GM12878 (cell line): ENCODE results near the gene SIX1. TPM values are rescaled to one million over a fixed set of nuclear protein-coding genes. Genes with fewer than 3 reads are reported as not detected.

Source experiments
- ATAC-seq: fragments of 200-7000 bp; cut with Tn5 transposase; 3 replicates; pipeline ENCODE4 v1.9.1; 2020; ENCODE audit warnings: mild to moderate bottlenecking, moderate library complexity
- BruUV-seq: library from RNA; stranded (reverse); fragments of 400-500 nt; replicated peaks from 2 replicates; lab custom pipeline; 2021; lab: Mats Ljungman, UMichigan
- CTCF ChIA-PET: fragments of 300-600 bp; sonication (Branson Sonifier 250); formaldehyde crosslinking; extraction: SDS; loops from one replicate; lab custom pipeline; 2021; ENCODE audit warnings: inconsistent platforms; lab: Yijun Ruan, JAX
- POLR2A ChIA-PET: fragments of 350-600 bp; formaldehyde crosslinking; extraction: SDS; loops from one replicate; lab custom pipeline; 2021; ENCODE audit warnings: inconsistent platforms; lab: Charles Lee
- RAD21 ChIA-PET: fragments of 300-600 bp; sonication (Branson Sonifier 250); formaldehyde crosslinking; loops from one replicate; lab custom pipeline; 2023; ENCODE audit warnings: antibody characterized with exemption; ENCODE audit not compliant: unreplicated experiment; lab: Charles Lee
- SMC1A ChIA-PET: fragments of 300-600 bp; sonication (Branson Sonifier 250); formaldehyde crosslinking; loops from one replicate; lab custom pipeline; 2023; ENCODE audit not compliant: unreplicated experiment, uncharacterized antibody; lab: Charles Lee
- DNase-seq: peaks from one replicate; pipeline ENCODE4 v3.0.0-alpha.2; 2011; ENCODE audit warnings: low read depth, low spot score
- FAIRE-seq: peaks from 3 replicates; lab custom pipeline; 2011; peaks lifted over from hg19 to GRCh38; lab: Jason Lieb, UNC
- H2AFZ ChIP-seq: 2 replicates; pipeline ENCODE4 v1.6.0; 2011; ENCODE audit warnings: low read depth, low read length, control low read depth; ENCODE audit not compliant: control insufficient read depth
- H3K27ac ChIP-seq: 2 replicates; pipeline ENCODE4 v1.5.1; 2011; ENCODE audit warnings: control low read depth; ENCODE audit not compliant: control insufficient read depth, insufficient read depth
- H3K27me3 ChIP-seq, 2 experiments: replicated peaks in 1 of 2; 2 replicates each; pipeline versions ENCODE4 v1.6.0 to v1.6.1; 2011; ENCODE audit warnings: low read length in 1 of 2; ENCODE audit not compliant: control insufficient read depth in 2 of 2, insufficient read depth in 2 of 2
- H3K36me3 ChIP-seq, 2 experiments: 2 replicates each; pipeline ENCODE4 v1.5.1; 2011; ENCODE audit warnings: low read length in 1 of 2; ENCODE audit not compliant: control insufficient read depth in 2 of 2, insufficient read depth in 2 of 2
- H3K4me1 ChIP-seq: 2 replicates; pipeline ENCODE4 v1.6.1; 2011; ENCODE audit warnings: mild to moderate bottlenecking, low read length, moderate library complexity, mixed read lengths; ENCODE audit not compliant: control insufficient read depth, insufficient read depth
- H3K4me2 ChIP-seq: 2 replicates; pipeline ENCODE4 v1.6.0; 2011; ENCODE audit warnings: control low read depth; ENCODE audit not compliant: control insufficient read depth, insufficient read depth
- H3K4me3 ChIP-seq: fragments of 200-600 bp; sonication (generic); 2 replicates; pipeline ENCODE4 v1.5.1; 2016
- H3K79me2 ChIP-seq: 2 replicates; pipeline ENCODE4 v1.6.0; 2011; ENCODE audit warnings: low read length; ENCODE audit not compliant: control insufficient read depth, insufficient read depth
- H3K9ac ChIP-seq: 2 replicates; pipeline ENCODE4 v1.8.0; 2011; ENCODE audit warnings: low read length, control low read depth, mixed read lengths; ENCODE audit not compliant: control insufficient read depth, insufficient read depth
- H3K9me3 ChIP-seq: replicated peaks from 3 replicates; pipeline ENCODE4 v1.5.1; 2011; ENCODE audit warnings: mild to moderate bottlenecking, low read length; ENCODE audit not compliant: control insufficient read depth, insufficient read depth
- H4K20me1 ChIP-seq: 2 replicates; pipeline ENCODE4 v1.6.0; 2011; ENCODE audit not compliant: control insufficient read depth, insufficient read depth
- SMARCA5 ChIP-seq: fragments of 450-650 bp; IDR thresholded peaks from 2 replicates; pipeline ENCODE4 v1.6.1; 2017; ENCODE audit warnings: mild to moderate bottlenecking
- SUPT20H ChIP-seq: IDR thresholded peaks from 2 replicates; pipeline ENCODE4 v1.6.1; 2011; ENCODE audit warnings: low read depth, mild to moderate bottlenecking, low read length, moderate library complexity, borderline replicate concordance; ENCODE audit not compliant: control insufficient read depth
- WGBS: methylation state at CpG from one replicate; pipeline ENCODE4 v1.1.6; 2016; ENCODE audit warnings: low lambda C conversion rate; ENCODE audit not compliant: insufficient replicate concordance, insufficient coverage; ENCODE audit errors: missing lambda C conversion rate; 5-methylcytosine and 5-hydroxymethylcytosine counted together
- in situ Hi-C: fragments of 300-500 bp; cut with MboI; formaldehyde crosslinking; loops from 9 replicates; pipeline ENCODE4 v1.14.3; 2018; ENCODE audit warnings: mixed read lengths
- intact Hi-C: fragments of 100-400 bp; cut with micrococcal nuclease; formaldehyde crosslinking; loops from one replicate; pipeline ENCODE4 v1.14.2; 2022; ENCODE audit not compliant: unreplicated experiment
- polyA plus RNA-seq, 11 experiments: library from polyadenylated mRNA; depleted of rRNA in 4 of 11; unstranded in 6 of 11; stranded (reverse) in 5 of 11; fragments of >200 nt; fragmentation: Nextera tagmentation in 4 of 11; fragmentation: Illumina TruSeq in 1 of 11; extraction: Ambion mirVana in 4 of 11; extraction: Trizol in 1 of 11; gene quantifications; 1 replicate in 1 of 11; 2 replicates in 10 of 11; pipeline versions ENCODE4 v1.2.1 to v1.2.3, GENCODE V29; 2011 to 2016; ENCODE audit warnings: inconsistent platforms in 2 of 11, missing spikeins in 2 of 11, low read depth in 1 of 11
- total RNA-seq, 4 experiments: library from RNA; depleted of rRNA in 3 of 4; stranded (reverse); fragments of >200 nt in 3 of 4; fragmentation: Illumina TruSeq in 1 of 4; extraction: Trizol in 1 of 4; gene quantifications; 2 replicates each; pipeline versions ENCODE4 v1.2.1 to v1.2.3, GENCODE V29; 2013 to 2021
- TF ChIP-seq, protein P1 (sequence below): fragments of 450-650 bp; formaldehyde crosslinking; IDR thresholded peaks from 2 replicates; pipeline ENCODE4 v1.4.0; 2020; ENCODE audit warnings: mild to moderate bottlenecking, moderate library complexity
- TF ChIP-seq, protein P2 (sequence below): fragments of 450-650 bp; IDR thresholded peaks from 2 replicates; pipeline ENCODE4 v1.6.1; 2016; ENCODE audit warnings: mild to moderate bottlenecking
- TF ChIP-seq, protein P3 (sequence below): fragments of 450-650 bp; formaldehyde crosslinking; IDR thresholded peaks from 2 replicates; pipeline ENCODE4 v1.4.0; 2022; ENCODE audit warnings: mild to moderate bottlenecking, moderate library complexity

The SIX1 gene
- total and polyA plus RNA-seq, 10 of the 15 experiments (the other 5 are each of a cell fraction or from before 2014, with no cell fraction given), result 0.03 to 0.06 (median 0.05) TPM; not detected in 5

DNA sequence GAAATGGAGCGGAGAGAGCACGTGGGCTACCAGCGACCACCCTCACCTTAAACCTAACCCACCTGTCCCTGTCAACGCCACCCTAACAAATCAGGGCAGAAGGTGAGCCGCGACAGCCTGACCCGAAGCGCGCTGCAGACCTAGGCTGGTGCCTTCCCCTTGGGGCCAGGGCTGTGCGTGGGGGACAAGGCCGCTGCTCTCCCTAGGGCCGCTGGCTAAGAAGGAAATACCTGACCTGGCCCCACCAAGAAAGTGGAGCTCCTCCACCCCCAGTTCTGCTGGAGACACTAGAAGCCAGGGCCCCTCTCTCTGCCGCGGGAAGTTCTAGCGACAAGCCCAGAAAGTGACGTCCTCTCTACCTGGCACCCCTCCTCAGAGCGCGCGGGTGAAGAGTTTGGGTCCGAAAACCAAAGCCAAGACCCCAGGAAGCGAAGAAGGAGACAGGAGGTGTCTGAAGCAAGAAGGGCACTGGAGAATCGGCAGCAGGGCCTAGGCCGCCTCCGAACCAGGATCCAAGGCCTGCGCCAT, 7.5 kb downstream of the SIX1 start:
- CTCF ChIA-PET, result interaction anchor here (0.7 kb wide), 1 partner anchor 677 kb away, joined by 3 read pairs; no protein-coding TSS in a partner anchor

More for the DNA sequence above, 7.5 kb downstream of the SIX1 start:
- FAIRE-seq, result no peak
- ATAC-seq, result no peak
- Histone ChIP-seq H3K4me2 (no peak overlapping the region), H3K4me1 (no peaks in the 10 kb centered on the region), H3K4me3 (no peak overlapping the region), H2AFZ (no peak overlapping the region), H3K79me2 (no peaks in the 10 kb centered on the region), H3K9ac (no peak overlapping the region), H3K27ac (no peak overlapping the region), H3K27me3 (peaks cover 24 to 35% of the 10 kb centered on the region in 2 experiments), H3K36me3 (no peaks in the 10 kb centered on the region), H3K9me3 (no peaks in the 10 kb centered on the region; the same call in 1 of the 3 replicates), H4K20me1 (peaks cover 2% of the 10 kb centered on the region; the same call in 1 of the 2 replicates)
- no peak for DNase-seq
- no TSS peak for BruUV-seq
- intact Hi-C loops (no loop called here), in situ Hi-C loops (loop anchor here (25.0 kb wide), 1 partner anchor 1170 kb away; the partner anchor contains the start of gene SYT16)
- ChIA-PET POLR2A (no interaction called here), RAD21 (no interaction called here), SMC1A (no interaction called here)
- WGBS, result 40% methylated on average over 25 of the region's 25 CpGs
- TF ChIP-seq, protein P1, sequence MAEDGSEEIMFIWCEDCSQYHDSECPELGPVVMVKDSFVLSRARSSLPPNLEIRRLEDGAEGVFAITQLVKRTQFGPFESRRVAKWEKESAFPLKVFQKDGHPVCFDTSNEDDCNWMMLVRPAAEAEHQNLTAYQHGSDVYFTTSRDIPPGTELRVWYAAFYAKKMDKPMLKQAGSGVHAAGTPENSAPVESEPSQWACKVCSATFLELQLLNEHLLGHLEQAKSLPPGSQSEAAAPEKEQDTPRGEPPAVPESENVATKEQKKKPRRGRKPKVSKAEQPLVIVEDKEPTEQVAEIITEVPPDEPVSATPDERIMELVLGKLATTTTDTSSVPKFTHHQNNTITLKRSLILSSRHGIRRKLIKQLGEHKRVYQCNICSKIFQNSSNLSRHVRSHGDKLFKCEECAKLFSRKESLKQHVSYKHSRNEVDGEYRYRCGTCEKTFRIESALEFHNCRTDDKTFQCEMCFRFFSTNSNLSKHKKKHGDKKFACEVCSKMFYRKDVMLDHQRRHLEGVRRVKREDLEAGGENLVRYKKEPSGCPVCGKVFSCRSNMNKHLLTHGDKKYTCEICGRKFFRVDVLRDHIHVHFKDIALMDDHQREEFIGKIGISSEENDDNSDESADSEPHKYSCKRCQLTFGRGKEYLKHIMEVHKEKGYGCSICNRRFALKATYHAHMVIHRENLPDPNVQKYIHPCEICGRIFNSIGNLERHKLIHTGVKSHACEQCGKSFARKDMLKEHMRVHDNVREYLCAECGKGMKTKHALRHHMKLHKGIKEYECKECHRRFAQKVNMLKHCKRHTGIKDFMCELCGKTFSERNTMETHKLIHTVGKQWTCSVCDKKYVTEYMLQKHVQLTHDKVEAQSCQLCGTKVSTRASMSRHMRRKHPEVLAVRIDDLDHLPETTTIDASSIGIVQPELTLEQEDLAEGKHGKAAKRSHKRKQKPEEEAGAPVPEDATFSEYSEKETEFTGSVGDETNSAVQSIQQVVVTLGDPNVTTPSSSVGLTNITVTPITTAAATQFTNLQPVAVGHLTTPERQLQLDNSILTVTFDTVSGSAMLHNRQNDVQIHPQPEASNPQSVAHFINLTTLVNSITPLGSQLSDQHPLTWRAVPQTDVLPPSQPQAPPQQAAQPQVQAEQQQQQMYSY (CRISPR knock-in tag), result no peak
- TF ChIP-seq, protein P2, sequence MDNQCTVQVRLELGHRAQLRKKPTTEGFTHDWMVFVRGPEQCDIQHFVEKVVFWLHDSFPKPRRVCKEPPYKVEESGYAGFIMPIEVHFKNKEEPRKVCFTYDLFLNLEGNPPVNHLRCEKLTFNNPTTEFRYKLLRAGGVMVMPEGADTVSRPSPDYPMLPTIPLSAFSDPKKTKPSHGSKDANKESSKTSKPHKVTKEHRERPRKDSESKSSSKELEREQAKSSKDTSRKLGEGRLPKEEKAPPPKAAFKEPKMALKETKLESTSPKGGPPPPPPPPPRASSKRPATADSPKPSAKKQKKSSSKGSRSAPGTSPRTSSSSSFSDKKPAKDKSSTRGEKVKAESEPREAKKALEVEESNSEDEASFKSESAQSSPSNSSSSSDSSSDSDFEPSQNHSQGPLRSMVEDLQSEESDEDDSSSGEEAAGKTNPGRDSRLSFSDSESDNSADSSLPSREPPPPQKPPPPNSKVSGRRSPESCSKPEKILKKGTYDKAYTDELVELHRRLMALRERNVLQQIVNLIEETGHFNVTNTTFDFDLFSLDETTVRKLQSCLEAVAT, result no peak
- TF ChIP-seq SMARCA5, result no peak
- no peak for TF ChIP-seq SUPT20H
- TF ChIP-seq, protein P3, sequence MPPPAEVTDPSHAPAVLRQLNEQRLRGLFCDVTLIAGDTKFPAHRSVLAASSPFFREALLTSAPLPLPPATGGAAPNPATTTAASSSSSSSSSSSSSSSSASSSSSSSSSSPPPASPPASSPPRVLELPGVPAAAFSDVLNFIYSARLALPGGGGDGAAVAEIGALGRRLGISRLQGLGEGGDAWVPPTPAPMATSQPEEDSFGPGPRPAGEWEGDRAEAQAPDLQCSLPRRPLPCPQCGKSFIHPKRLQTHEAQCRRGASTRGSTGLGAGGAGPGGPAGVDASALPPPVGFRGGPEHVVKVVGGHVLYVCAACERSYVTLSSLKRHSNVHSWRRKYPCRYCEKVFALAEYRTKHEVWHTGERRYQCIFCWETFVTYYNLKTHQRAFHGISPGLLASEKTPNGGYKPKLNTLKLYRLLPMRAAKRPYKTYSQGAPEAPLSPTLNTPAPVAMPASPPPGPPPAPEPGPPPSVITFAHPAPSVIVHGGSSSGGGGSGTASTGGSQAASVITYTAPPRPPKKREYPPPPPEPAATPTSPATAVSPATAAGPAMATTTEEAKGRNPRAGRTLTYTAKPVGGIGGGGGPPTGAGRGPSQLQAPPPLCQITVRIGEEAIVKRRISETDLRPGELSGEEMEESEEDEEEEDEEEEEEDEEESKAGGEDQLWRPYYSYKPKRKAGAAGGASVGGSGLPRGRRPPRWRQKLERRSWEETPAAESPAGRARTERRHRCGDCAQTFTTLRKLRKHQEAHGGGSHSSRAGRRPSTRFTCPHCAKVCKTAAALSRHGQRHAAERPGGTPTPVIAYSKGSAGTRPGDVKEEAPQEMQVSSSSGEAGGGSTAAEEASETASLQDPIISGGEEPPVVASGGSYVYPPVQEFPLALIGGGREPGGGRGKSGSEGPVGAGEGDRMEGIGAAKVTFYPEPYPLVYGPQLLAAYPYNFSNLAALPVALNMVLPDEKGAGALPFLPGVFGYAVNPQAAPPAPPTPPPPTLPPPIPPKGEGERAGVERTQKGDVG (CRISPR knock-in tag), result no peak
